Measurements from ENCODE around the gene ERLEC1.

GRCh38 chr2:53785366-53785765 lies 1.5 kb upstream of the ERLEC1 start:
- TF ChIP-seq CTCF (IDR thresholded peaks at IDR 0.05) (no peak), POLR2A (IDR thresholded peaks at IDR 0.05) (no peak)

Measured in thyroid gland (tissue), 4 donors.